Mesenchymal stem cell (in vitro differentiated cells and primary cell): ENCODE results near the gene ZNF354B.
"Not testable (repeated sequence)": the region's sequence is repeated elsewhere in the genome, so short reads cannot be mapped to it uniquely, and the experiment has no call there.

Experiments used
- DNase-seq: peaks from one replicate; pipeline ENCODE4 v3.0.0-alpha.2; 2013
- H2AFZ ChIP-seq: one replicate; pipeline ENCODE4 v1.6.1; 2013; ENCODE audit warnings: low read depth, mild to moderate bottlenecking, control low read depth, inconsistent platforms, low read length, moderate library complexity
- H2AK5ac ChIP-seq: 2 replicates; pipeline ENCODE4 v1.6.1; 2013; ENCODE audit warnings: low read length, moderate library complexity, mild to moderate bottlenecking, inconsistent platforms; ENCODE audit not compliant: severe bottlenecking
- H2BK120ac ChIP-seq: one replicate; pipeline ENCODE4 v1.6.1; 2013; ENCODE audit warnings: low read depth, mild to moderate bottlenecking, inconsistent platforms, low read length, moderate library complexity
- H2BK12ac ChIP-seq, 2 experiments: one replicate each; pipeline ENCODE4 v1.6.1; 2013; ENCODE audit warnings: inconsistent platforms in 2 of 2, low read length in 2 of 2, mild to moderate bottlenecking in 2 of 2, moderate library complexity in 2 of 2, control low read depth in 1 of 2
- H2BK15ac ChIP-seq: one replicate; pipeline ENCODE4 v1.6.1; 2013; ENCODE audit warnings: mild to moderate bottlenecking, low read depth, inconsistent platforms; ENCODE audit not compliant: poor library complexity, severe bottlenecking
- H2BK5ac ChIP-seq: 2 replicates; pipeline ENCODE4 v1.6.1; 2013; ENCODE audit warnings: low read depth, mild to moderate bottlenecking, low read length, control low read depth, inconsistent platforms; ENCODE audit not compliant: poor library complexity, severe bottlenecking
- H3K14ac ChIP-seq, 2 experiments: one replicate each; pipeline ENCODE4 v1.6.1; 2013; ENCODE audit warnings: inconsistent platforms in 2 of 2, low read length in 2 of 2, control low read depth in 1 of 2, mild to moderate bottlenecking in 1 of 2, moderate library complexity in 1 of 2
- H3K18ac ChIP-seq, 2 experiments: one replicate each; pipeline ENCODE4 v1.6.1; 2013; ENCODE audit warnings: inconsistent platforms in 2 of 2, low read length in 2 of 2, control low read depth in 1 of 2, low read depth in 1 of 2, mild to moderate bottlenecking in 1 of 2
- H3K23ac ChIP-seq, 2 experiments: one replicate each; pipeline ENCODE4 v1.6.1; 2013; ENCODE audit warnings: inconsistent platforms in 2 of 2, low read length in 2 of 2, mild to moderate bottlenecking in 2 of 2, moderate library complexity in 2 of 2, control low read depth in 1 of 2
- H3K27ac ChIP-seq: 2 replicates; pipeline ENCODE4 v1.5.1; 2013; ENCODE audit warnings: mild to moderate bottlenecking, moderate library complexity, low read length, control low read depth, inconsistent platforms; ENCODE audit not compliant: poor library complexity, severe bottlenecking
- H3K27me3 ChIP-seq, 2 experiments: 2 replicates each; pipeline versions ENCODE4 v1.6.1 to v1.7.0; 2013; ENCODE audit warnings: low read length in 2 of 2, mild to moderate bottlenecking in 2 of 2, moderate library complexity in 2 of 2, control low read depth in 1 of 2, inconsistent platforms in 1 of 2; ENCODE audit not compliant: control insufficient read depth in 1 of 2, insufficient read depth in 1 of 2
- H3K36me3 ChIP-seq, 2 experiments: 2 replicates each; pipeline versions ENCODE4 v1.6.1 to v1.7.0; 2013; ENCODE audit warnings: low read length in 2 of 2, control low read depth in 1 of 2, inconsistent platforms in 1 of 2, low read depth in 1 of 2, mild to moderate bottlenecking in 1 of 2; ENCODE audit not compliant: insufficient read depth in 2 of 2, control insufficient read depth in 1 of 2
- H3K4ac ChIP-seq, 2 experiments: one replicate each; pipeline ENCODE4 v1.6.1; 2013; ENCODE audit warnings: inconsistent platforms in 2 of 2, low read length in 2 of 2, mild to moderate bottlenecking in 2 of 2, moderate library complexity in 2 of 2, control low read depth in 1 of 2, low read depth in 1 of 2
- H3K4me1 ChIP-seq: 2 replicates; pipeline ENCODE4 v1.6.1; 2013; ENCODE audit warnings: low read depth, low read length, control low read depth; ENCODE audit not compliant: control insufficient read depth, insufficient read depth
- H3K4me2 ChIP-seq: 2 replicates; pipeline ENCODE4 v1.6.1; 2013; ENCODE audit warnings: low read length, mild to moderate bottlenecking, inconsistent platforms; ENCODE audit not compliant: poor library complexity, severe bottlenecking
- H3K4me3 ChIP-seq, 2 experiments: 2 replicates each; pipeline versions ENCODE4 v1.5.1 to v1.7.0; 2013; ENCODE audit warnings: low read length in 2 of 2, mild to moderate bottlenecking in 2 of 2, control low read depth in 1 of 2, low read depth in 1 of 2; ENCODE audit not compliant: insufficient read depth in 1 of 2
- H3K79me1 ChIP-seq: replicated peaks from 2 replicates; pipeline ENCODE4 v1.6.1; 2013; ENCODE audit warnings: mild to moderate bottlenecking, control low read depth, low read length, inconsistent platforms; ENCODE audit not compliant: poor library complexity, severe bottlenecking
- H3K9ac ChIP-seq: 2 replicates; pipeline ENCODE4 v1.7.0; 2013; ENCODE audit warnings: mild to moderate bottlenecking, low read length, moderate library complexity
- H3K9me3 ChIP-seq: 2 replicates; pipeline ENCODE4 v1.7.0; 2013; ENCODE audit warnings: mild to moderate bottlenecking, low read length; ENCODE audit not compliant: control insufficient read depth
- H4K8ac ChIP-seq: one replicate; pipeline ENCODE4 v1.6.1; 2013; ENCODE audit warnings: inconsistent platforms, mild to moderate bottlenecking, low read length, moderate library complexity
- H4K91ac ChIP-seq: one replicate; pipeline ENCODE4 v1.6.1; 2013; ENCODE audit warnings: mild to moderate bottlenecking, low read length, inconsistent platforms
- WGBS: methylation state at CpG from one replicate; pipeline ENCODE4 v1.1.7; 2013; ENCODE audit warnings: mixed read lengths; 5-methylcytosine and 5-hydroxymethylcytosine counted together

The ZNF354B gene

DNA sequence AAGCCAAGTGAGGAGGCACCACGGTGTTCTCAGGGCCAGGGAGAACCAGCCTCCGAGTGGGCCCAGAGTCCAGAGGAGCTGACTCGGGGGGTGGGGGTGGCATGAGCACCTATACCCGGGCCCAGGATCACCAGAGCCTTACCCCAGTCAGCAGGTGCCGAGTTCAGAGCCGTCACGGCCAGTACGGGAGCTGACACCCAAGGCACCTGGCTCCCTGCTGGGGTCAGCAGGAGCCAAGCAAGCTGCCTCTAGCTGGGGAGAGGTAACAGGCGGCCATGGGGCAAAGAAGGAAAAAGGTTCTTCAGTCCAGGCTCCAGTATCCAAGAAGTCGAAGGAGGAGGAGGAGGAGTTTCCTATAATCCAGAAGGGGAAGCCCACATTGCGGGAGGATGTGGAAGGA, 19.4 kb upstream of the ZNF354B start:
- H2BK120ac ChIP-seq, H3K4me1 ChIP-seq, H4K91ac ChIP-seq, H3K18ac ChIP-seq, H2AK5ac ChIP-seq, H3K14ac ChIP-seq, H3K27me3 ChIP-seq, H2AFZ ChIP-seq, H3K79me1 ChIP-seq, H3K9me3 ChIP-seq, H3K4me2 ChIP-seq, H3K9ac ChIP-seq, H2BK5ac ChIP-seq, H2BK15ac ChIP-seq, H3K4ac ChIP-seq, H3K4me3 ChIP-seq, H3K27ac ChIP-seq, H3K23ac ChIP-seq, DNase-seq, H2BK12ac ChIP-seq, H4K8ac ChIP-seq, H3K36me3 ChIP-seq: not testable (repeated sequence)
- WGBS: 71% methylated on average over 7 of the region's 11 CpGs

DNA sequence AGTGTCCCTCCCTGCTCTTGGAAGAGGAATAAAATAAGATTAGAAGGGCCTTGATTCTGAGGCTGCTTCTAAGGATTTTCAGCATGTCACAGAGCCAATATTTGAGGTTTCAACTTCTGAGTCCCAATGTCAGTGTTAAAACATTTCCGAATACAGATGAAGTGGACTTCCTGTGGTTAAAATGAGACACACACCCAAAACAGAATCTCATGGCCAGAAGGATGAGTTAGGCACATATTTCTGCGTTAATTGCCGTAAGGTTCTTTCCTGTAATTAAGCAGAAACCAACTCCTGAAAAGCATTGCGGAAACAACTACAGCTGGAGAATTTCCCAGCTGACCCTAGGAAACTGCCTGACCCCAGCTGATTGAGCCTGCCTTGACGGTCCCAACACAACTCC, 10.4 kb upstream of the ZNF354B start:
- Histone ChIP-seq H3K27ac (no peak overlapping the region), H3K4me3 (no peak overlapping the region), H3K4me1 (no peaks in the 10 kb centered on the region), H3K4ac (no peak overlapping the region), H4K91ac (no peak overlapping the region), H3K27me3 (no peaks in the 10 kb centered on the region), H3K18ac (no peak overlapping the region), H2BK5ac (no peak overlapping the region), H3K36me3 (no peaks in the 10 kb centered on the region), H4K8ac (no peak overlapping the region), H3K9ac (no peak overlapping the region), H3K9me3 (peaks cover 11% of the 10 kb centered on the region), H2AFZ (no peak overlapping the region), H2BK15ac (no peak overlapping the region), H3K4me2 (no peak overlapping the region), H2AK5ac (no peak overlapping the region), H2BK12ac (no peak overlapping the region), H2BK120ac (no peak overlapping the region), H3K23ac (no peak overlapping the region), H3K79me1 (no peaks in the 10 kb centered on the region), H3K14ac (no peak overlapping the region)
- 93% methylated on average over 5 of the region's 5 CpGs for WGBS
- DNase-seq: no peak

DNA sequence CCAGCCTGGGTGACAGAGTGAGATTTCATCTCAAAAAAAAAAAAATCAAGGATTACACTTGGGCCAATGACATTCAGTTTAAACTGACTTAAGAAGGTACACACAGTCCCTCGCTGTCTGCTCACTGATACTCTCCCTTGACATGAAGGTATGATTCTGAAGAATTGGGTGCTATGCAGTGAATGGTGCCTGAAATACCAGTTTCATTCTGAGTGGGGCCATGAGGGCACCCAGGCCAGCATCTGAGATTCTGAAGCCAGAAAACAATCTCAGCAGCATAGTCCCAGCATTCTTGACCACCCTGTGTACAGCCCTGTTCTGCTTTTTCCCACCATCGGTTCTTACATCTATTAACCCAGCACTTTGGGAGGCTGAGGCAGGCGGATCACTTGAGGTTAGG, 7.8 kb upstream of the ZNF354B start:
- Histone ChIP-seq H3K4me3 (no peak overlapping the region), H2BK15ac (no peak overlapping the region), H3K27me3 (no peaks in the 10 kb centered on the region), H3K14ac (no peak overlapping the region), H3K36me3 (no peaks in the 10 kb centered on the region), H2AK5ac (no peak overlapping the region), H3K79me1 (no peaks in the 10 kb centered on the region), H2BK120ac (no peak overlapping the region), H3K9me3 (peaks cover 11% of the 10 kb centered on the region), H3K27ac (no peak overlapping the region), H2AFZ (no peak overlapping the region), H2BK5ac (no peak overlapping the region), H3K18ac (no peak overlapping the region), H2BK12ac (no peak overlapping the region), H3K4ac (no peak overlapping the region), H3K9ac (no peak overlapping the region), H3K4me2 (no peak overlapping the region), H4K8ac (no peak overlapping the region), H3K23ac (no peak overlapping the region), H4K91ac (no peak overlapping the region), H3K4me1 (no peaks in the 10 kb centered on the region)
- WGBS: 67% methylated on average over 2 of the region's 3 CpGs
- no peak for DNase-seq

DNA sequence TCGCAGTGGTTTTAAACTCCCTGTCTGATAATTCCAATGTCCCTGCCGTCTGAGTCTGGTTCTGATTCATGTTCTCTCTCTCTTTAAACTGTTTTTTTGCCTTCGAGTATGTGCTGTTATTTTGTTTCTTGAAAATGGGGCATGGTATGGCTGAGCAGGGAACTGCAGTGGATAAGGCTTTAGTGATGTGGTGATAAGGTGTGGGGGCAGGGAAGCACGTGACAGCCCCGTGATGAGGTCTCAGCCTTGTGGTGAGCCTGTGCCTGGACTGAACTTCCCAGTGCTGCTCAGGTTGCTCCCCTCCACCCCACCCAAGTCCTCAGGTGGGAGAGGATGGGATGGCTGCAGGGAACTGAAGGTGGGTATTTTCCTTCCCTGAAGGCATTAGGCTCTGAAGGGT, 5.5 kb upstream of the ZNF354B start:
- Histone ChIP-seq H3K79me1 (no peaks in the 10 kb centered on the region), H4K91ac (no peak overlapping the region), H3K4me3 (no peak overlapping the region), H3K18ac (no peak overlapping the region), H4K8ac (no peak overlapping the region), H3K4ac (no peak overlapping the region), H3K9ac (no peak overlapping the region), H2BK120ac (no peak overlapping the region), H3K4me2 (no peak overlapping the region), H2BK12ac (no peak overlapping the region), H3K14ac (no peak overlapping the region), H3K36me3 (no peaks in the 10 kb centered on the region), H3K4me1 (no peaks in the 10 kb centered on the region), H2AK5ac (no peak overlapping the region), H3K9me3 (peaks cover 3% of the 10 kb centered on the region), H2BK15ac (no peak overlapping the region), H3K27me3 (no peaks in the 10 kb centered on the region), H2AFZ (no peak overlapping the region), H3K23ac (no peak overlapping the region), H2BK5ac (no peak overlapping the region), H3K27ac (no peak overlapping the region)
- 62% methylated on average over 4 of the region's 5 CpGs for WGBS
- no peak for DNase-seq
